GM18951 (cell line): ENCODE data around the gene SRRT.

Source experiments
- POLR2A ChIP-seq: IDR thresholded peaks from 4 replicates; pipeline ENCODE4 v1.6.1; 2011; ENCODE audit warnings: mild to moderate bottlenecking; ENCODE audit not compliant: insufficient read length, insufficient read depth; ENCODE audit errors: extremely low read depth
- in situ Hi-C: fragments of 300-500 bp; cut with MboI; formaldehyde crosslinking; loops from one replicate; pipeline ENCODE4 v1.12.0; 2022; ENCODE audit warnings: low sequenced_read_pairs, mixed read lengths, inconsistent platforms; ENCODE audit not compliant: unreplicated experiment

Gene SRRT

GRCh38 chr7:100879685-100880261, 4.9 kb downstream of the SRRT start:
- no peak for TF ChIP-seq POLR2A
- in situ Hi-C loops, result no loop called here

GRCh38 chr7:100880645-100881044, 5.7 kb downstream of the SRRT start:
- in situ Hi-C loops, result no loop called here
- TF ChIP-seq POLR2A, result no peak

DNA sequence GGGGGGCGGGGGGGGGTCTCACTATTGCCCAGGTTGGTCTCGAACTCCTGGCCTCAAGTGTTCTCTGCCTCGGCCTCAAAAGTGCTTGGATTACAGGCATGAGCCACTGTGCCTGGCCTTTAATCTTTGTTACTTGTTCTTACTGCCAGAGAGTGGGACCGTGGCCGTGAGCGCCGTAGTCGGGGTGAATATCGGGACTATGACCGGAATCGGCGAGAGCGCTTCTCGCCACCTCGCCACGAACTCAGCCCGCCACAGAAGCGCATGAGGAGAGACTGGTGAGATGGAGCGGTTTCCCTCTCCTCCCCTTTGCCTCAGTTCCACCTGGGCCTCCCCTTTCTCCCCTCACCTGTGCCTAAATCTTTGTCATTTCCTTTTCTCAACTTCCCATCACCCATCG, 6.2 kb downstream of the SRRT start:
- no peak for TF ChIP-seq POLR2A
- in situ Hi-C loops, result no loop called here

GRCh38 chr7:100882201-100882600, 7.3 kb downstream of the SRRT start:
- in situ Hi-C loops, result no loop called here
- no peak for TF ChIP-seq POLR2A

GRCh38 chr7:100882785-100883526, 8.1 kb downstream of the SRRT start:
- in situ Hi-C loops, result no loop called here
- TF ChIP-seq POLR2A, result no peak

GRCh38 chr7:100884736-100885439, 10.0 kb downstream of the SRRT start:
- in situ Hi-C loops, result no loop called here
- no peak for TF ChIP-seq POLR2A

- in situ Hi-C loops, result no loop called here
- no peak for TF ChIP-seq POLR2A
These were observed 10.7 kb downstream of the SRRT start for GRCh38 chr7:100885440-100886141.

GRCh38 chr7:100886142-100886935, 11.4 kb downstream of the SRRT start:
- in situ Hi-C loops, result no loop called here
- no peak for TF ChIP-seq POLR2A

- TF ChIP-seq POLR2A, result no peak
- in situ Hi-C loops, result no loop called here
These were observed 12.1 kb downstream of the SRRT start for GRCh38 chr7:100886936-100887515.

GRCh38 chr7:100887516-100888290, 12.8 kb downstream of the SRRT start:
- in situ Hi-C loops, result no loop called here
- peak; percentile 50 for TF ChIP-seq POLR2A

DNA sequence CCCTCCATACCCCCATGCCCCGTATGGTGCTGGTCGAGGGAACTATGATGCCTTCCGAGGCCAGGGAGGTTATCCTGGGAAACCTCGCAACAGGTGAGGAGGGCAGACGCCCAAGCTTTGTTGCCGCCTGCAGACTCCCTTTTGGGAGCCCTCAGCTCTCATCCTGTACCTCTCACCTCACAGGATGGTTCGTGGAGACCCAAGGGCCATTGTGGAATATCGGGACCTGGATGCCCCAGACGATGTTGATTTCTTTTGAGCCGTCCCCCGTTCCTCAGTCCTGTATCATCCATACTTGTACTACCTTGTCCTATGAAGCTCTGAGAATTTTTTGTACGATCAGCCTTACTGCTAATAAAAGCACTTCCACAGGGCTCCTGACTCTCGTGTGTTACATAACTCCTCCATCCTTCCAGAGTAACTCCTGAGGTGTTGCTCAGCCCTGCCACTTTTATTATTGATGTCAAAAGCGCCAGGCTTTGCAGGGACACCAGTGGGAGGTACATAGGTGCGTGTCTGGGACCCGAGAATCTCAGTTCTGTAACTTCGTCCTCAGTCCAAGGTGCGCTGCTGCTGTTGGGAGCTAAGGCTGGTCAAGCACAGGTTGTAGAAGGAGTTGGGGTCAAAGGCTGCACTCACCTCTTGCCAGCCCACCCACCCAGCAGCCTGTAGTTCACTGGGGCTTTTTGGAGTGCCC, 13.5 kb downstream of the SRRT start:
- in situ Hi-C loops, result no loop called here
- TF ChIP-seq POLR2A, result no peak
